Activated T-helper 1 cell treated with anti-CD3 and anti-CD28 coated beads, Interleukin-2, amount 50 U/mL, for 16 hours (primary cell): ENCODE measurements around the gene KIRREL3.

Source experiments
- DNase-seq, 2 donors: peaks; one replicate each; pipeline ENCODE4 v3.0.0-alpha.2; 2020; ENCODE audit warnings: low read depth in 1 of 2, low spot score in 1 of 2

Gene KIRREL3

DNA sequence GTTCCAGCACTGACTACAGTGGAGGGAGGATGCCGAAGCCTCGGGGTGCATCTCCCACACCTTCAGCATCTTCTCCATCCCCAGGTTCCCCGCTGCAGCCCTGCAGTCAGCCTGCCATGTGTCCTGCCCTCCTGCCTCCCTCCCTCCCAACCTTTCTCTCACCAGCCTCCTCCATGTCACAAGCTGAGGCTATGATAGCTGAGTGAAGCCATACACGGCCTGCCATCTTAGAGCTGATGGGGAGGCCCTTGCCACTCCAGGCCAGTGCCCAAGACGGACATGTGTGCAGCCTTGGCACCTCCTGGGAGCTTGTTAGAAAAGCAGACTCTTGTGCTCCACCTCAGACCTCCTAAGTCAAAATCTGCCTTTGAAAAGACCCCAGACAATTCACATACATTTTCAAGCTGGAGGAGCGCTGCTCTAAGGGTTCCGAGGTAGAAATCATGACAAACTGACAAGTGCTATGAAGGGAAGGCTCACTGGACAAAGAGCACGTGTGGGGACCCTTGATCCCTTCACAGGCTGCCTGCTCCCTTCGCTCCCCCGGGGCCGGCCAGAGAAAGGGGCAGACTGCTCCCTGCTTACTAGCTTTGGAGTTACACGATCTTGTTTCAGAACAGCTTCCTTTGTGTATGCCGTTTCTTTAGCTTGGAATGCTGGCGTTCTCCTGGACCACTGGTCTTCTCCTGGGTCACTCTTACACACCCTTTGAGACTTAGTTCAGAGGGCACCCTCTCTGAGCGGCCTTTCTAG, 521.2 kb downstream of the KIRREL3 start:
- DNase-seq: no peak

DNA sequence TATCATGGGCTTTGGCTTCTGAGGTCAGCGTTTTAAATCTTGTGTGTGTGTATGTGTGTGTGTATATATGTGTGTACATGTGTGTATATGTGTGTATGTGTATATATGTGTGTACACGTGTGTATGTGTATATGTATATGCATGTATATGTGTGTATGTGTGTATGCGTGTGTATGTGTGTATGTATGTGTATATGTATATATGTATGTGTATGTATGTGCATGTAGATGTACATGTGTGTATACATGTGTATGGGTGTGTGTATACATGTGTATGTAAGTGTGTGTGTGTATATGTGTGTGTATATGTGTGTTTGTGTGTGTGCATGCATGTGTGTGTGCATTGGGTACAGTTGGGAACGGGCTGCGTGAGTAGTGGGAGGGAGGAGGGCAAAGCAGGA, 522.1 kb downstream of the KIRREL3 start:
- no peak for DNase-seq

DNA sequence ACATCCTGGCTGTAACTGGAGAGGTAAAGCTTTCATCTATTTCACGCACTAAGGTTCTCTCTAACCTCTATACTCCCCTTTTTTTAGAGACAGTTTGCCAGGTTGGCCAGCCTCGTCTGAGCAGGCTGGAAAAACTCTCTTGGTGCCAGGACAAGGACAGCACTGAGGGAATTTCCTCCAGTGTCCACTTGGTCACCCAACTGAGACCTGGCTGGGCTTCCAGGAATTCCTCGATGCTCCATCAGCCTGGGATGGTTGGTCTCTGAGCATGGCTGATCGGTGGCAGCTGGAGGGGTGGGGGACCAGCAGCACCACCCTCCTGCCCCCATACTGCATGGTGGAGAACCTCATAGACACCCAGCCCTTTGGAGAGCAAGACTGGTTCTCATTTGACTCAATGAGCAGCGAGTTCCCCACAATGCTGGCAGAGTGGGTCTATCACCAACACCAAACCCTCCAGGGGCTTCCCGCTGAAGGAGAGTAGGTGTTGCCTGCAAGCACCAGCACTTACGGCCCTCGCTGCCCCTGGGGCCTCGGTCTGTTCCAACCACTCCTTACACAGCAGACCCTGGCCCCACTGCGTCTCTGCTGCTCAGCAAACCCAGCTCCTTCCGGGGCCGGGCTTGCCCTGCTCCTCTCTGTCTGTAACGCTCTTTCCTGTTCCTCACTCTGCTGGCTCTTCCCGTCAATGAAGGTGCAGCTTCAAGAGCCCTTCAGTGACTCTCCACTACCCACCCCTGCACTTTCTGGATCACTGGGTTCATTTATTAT, 522.9 kb downstream of the KIRREL3 start:
- DNase-seq: no peak

DNA sequence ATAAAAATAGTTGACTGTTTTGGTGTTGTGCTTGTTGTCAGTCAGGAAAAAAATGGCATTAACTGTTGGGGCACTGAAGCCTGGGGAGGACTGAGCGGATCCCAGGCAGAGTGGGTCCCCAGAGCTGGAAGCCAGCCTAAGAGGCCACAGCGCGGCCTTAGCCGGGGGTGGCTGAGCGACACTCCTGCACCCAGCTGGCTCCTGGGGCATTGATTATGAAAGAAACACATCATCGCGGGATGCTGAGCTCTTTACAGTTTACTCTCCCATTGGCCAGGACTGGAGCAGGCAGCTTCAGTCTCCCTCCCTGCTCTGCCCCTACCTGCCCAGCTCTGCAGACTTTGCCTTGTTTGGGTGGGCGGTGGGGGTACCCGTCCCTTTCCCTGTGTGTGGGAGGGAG, 523.6 kb downstream of the KIRREL3 start:
- DNase-seq: no peak

DNA sequence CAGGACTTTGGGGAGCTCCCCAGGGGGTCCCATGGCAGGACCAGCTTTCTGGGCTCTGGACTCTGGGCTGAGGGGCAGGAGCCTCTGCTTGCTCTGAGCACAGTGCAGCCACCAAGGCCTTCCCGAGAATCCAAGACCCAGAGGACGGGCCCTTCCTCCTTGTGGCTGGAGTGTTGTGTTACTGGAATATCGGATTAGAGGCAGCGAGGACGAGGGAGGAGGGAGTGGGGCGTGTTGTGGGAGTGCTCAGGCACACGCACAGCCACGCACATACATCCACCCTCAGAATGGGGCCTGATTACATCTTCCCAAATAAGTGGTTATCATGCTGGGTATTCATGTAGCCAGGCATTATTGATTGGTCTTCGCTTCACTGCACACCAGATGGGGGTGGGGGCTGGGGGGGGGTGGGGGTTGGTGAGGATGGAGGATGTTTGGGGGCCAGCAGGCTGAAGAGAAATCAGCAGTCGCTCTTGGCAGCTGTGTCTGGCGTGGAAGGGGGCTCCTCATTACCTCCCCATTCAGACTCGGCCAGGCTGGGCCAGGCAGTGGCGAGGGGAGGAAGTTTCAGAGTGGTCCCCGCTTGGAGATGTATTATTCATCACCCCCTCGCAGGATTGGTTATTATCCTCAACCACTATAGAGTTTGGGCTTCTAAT, 524.2 kb downstream of the KIRREL3 start:
- no peak for DNase-seq

DNA sequence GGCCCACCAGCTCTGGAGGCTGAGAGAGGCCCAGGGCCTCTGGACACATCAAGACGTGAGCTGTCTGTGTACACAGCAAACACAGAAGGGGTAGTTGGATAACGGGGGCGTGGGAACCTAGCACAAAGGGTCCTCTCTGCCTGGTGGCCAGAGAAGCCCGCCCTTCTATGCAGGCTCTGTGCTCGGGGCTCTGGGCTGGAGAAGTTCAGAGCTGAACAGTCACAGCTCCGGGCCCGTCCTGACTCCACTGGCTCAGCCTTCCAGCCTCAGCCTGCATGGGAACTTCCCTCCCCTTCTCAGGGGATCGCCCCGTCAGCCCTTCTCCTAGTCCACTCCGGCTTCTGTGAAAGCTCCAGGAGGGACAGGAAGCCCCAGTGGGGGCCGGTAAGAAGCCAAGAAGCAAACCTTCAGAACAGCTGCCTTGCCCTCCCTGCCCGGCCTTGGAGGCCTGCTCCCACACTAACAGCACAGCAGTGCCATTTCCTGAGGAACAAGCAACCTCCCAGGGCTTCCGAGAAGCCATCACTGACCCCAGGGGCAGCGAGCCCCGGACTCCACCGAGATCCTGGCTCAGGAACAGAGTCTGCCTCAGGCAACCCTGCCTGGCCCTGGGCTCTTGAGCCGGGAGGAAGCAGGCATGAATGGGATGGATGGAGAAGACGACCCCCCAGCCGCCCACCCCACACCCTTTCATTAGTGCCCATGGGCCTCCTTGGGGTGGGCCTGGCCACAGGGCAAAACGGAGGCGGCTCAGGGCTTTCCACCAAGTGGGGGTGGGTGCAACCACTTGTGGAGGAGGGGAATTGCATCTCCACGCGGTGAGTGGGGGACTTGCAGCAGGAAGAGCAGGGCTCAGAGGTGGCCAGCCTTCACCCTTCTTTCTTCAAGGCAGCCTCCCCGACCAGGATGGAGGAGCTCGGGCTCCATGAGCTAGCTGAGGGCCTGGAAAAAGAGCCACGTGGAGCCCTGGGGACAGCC, 525.3 kb downstream of the KIRREL3 start:
- DNase-seq: no peak

DNA sequence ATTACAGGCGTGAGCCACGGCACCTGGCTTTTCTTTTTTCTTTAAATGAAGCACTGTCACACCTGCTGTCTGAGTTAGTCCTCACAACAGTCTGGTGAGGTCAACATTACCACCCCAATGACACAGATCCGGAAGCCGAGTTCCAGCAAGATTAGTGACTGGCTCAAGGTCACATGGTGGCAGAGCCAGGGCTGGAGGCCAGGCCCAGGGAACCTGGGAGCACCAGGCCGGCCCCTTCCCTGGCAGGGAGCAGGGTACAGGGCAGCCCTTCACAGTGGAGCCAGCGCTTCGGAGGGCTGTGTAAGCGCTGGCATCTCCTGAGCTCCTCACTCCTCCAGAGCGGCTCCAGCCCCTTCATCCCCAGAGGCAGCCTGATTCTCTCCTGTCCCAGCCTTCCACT, 526.4 kb downstream of the KIRREL3 start:
- DNase-seq: no peak

DNA sequence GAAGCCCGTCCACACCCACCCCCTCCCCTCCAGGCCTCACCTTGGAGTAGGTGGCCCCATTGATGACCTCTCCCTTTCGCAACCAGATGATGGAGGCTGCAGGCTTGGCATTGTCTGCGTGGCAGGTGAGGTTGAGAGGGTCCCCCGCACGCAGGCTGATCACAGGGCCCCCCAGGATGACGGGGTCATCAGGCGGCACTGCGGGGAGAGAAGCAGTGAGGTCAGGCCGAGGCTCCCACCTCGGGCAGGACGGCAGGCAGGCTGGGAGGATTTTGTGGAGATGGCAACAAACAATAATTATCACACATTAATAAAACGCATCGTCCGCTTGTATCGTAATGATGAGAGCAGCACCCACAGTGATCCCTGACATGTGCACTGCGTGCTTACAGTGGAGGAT, 527.3 kb downstream of the KIRREL3 start:
- DNase-seq: no peak

DNA sequence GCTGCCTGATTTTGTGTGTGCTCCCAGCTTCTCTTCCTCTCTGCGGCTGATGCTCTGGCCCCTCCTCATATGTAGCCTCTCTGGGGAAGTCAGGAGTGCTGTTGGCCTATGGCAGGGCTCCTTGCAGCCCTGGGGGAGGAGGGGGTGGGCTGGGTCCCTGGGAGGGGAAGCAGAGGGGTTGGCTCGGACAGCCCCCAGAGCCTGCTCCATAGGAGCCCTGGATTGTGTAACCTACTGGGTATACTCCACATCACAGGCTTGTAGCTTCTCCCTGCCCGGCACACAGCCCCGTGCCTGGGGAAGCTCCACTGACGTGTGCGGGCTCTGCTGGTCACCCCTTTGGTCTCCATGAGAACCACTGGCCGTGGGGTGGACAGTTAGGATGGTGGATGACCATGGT, 531.3 kb downstream of the KIRREL3 start:
- no peak for DNase-seq

DNA sequence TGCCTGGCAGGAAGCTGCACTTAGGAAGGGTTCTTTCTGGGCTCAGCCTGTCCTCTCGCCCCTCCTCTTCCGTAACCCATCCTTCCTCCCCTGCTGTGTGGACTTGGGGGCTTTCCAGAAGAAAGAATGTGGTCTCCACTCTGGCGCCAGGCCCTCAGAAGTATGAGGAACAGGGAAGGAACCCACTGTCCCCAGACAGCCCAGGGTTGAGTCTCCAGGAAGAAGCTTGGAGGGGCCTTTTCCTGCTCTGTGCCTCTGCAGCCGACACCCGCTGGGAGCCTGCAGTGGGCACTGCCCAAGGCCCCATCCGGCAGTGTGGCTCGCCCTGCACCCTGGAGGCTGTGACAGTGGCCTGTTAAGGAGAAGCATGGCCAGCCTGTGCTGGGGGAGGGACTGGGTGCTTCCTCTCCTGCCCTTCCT, 532.5 kb downstream of the KIRREL3 start:
- no peak for DNase-seq

DNA sequence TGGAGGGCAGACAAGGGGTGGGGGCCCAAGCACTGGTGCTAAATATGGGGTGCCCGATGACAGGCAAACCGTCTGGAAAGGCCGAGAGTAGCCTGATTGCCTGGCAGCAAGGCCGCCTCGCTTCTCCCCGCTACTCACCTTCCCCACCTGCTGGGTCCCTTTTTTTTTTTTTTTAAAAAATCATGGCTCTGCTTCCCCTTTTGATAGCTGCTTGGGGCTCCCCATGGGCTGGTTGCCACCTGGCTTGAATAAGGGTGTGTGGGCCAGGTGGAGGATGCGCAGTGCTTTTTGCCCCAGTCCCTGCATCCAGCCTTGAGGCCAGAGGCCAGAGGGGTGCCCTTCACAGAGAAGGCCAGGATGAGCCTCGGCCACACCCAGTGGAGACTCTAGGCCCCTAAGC, 533.1 kb downstream of the KIRREL3 start:
- DNase-seq: no peak

DNA sequence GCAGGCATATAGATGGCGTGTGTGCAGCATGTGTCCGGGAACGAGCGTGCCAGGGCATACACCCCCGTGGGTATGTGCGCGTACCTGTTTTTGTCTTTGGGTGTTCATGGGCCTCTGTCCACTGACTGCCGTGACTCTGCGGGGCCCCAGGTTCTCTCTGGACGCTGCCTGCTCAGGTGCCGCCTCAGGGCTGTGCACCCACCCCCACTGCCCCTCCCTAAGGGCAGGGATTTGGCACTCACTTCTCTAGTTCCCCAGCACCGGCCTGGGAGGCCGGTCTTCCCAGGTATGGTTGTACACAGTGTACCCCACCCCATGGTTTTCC, 533.6 kb downstream of the KIRREL3 start:
- DNase-seq: no peak

DNA sequence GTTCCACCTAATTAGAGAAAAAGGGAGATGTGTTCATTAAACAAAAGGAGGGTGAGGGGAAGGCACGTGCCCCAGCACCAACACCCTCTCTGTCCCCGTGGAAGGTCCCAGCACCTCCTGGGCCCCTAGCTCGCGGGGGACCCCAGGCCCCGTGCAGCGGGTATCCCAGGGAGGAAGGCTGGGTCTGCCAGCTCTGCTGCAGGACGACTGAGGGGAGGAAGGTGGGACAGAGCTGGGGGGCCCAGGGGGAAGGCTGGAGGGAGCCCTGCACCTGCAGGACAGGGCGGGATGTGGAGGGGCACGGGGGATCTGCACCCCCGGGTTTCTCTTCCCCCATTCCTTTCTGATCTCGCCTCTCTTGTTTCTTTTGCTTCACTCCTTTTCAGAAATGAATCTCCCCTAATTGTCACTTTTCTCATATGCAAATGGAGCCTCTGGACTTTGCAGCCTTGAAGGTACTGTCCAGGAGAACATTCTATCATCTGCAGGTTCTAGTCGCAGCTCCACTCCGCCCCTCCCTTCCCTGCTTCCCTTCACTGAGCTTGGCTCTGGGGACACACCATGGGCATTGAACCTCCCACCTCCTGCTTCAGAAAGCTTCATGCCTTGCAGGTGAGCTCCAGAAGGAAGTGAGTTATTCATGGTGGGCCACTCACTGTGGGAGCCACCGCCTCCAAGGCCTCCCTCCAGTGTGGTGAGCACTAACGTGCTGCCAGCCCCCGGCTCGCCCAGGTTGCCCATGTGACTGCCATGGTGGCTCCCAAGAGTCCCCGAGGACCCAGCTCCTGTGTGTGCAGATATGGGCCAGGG, 534.1 kb downstream of the KIRREL3 start:
- no peak for DNase-seq

DNA sequence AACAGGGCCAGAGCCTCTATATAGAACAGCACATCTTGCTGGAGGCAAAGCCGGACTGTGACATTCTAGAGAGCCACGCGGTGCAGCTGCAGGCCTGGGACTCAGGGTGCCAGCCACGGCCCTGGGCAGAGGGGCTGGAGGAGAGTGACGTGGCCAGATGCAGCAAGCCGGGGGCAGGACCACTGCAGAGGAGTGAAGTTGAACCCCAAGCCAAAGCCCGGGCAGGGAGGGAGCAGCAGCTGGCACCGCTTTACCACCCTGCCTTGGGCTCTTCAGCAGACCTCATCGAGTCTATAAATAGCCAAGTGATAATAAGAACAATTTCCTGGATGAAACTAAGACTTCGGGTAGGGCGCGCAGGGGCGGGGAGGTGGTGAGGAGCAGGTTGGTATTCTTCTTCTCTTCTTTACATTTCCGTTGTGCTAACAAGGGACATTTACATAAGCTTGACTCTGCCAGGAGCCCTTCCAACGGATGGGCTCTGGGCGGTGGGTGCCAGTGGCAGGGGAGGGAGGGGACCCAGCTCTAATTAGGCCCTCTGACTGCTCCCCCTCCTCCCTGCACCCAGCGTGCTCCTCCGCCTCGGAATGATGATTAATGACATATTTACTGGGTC, 534.9 kb downstream of the KIRREL3 start:
- no peak for DNase-seq

DNA sequence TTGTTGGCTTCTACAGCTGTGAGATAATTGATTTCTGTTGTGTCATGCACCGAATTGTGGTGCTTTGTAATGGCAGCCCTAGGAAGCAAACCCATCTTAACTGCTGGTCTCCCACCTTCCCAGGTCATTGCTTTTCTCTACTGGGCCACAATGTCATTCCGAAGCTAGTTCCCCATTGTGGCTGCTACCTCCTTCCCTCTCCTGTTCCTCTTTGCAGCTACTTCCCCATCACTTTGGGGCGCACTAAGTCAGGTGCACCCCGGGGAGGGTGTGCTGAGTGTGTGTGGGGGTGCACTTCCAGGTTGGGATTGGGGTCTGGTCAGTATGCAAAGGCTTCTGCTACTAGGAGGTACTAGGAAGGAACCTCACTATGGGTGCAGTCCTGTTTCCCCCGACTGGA, 535.8 kb downstream of the KIRREL3 start:
- DNase-seq: no peak

DNA sequence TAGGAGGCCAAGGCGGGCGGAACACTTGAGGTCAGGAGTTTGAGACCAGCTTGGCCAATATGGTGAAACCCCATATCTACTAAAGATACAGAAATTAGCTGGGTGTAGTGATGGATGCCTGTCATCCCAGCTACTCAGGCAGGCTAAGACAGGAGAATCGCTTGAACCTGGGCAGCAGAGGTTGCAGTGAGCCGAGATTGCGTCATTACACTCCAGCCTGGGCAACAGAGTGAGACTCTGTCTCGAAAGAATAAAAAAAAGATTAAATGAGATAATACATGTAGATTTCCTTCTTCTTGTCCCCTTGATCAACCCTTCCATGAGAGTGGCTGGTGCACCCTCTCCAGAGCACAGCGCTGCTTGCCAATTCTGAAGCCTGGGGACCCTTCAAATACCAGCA, 538.1 kb downstream of the KIRREL3 start:
- DNase-seq: no peak

DNA sequence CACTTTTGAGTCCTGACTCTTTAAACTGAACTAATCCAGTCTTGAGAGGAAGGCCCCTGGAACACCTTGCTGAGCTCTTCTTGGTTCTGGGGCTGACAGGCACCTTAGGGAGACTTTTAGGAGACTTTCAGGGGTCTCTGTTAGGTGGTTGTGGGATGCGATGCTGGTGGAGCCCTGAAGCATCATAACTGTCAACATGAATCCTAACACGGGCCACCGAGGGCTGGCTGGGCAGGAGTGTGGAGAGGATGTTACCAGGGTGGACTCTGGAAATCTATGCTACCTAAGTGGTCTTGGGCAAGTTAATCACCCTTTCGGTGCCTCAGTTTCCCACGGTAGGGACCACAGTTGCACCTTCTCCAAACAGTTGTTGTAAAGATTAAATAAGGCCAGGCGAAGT, 538.6 kb downstream of the KIRREL3 start:
- no peak for DNase-seq

DNA sequence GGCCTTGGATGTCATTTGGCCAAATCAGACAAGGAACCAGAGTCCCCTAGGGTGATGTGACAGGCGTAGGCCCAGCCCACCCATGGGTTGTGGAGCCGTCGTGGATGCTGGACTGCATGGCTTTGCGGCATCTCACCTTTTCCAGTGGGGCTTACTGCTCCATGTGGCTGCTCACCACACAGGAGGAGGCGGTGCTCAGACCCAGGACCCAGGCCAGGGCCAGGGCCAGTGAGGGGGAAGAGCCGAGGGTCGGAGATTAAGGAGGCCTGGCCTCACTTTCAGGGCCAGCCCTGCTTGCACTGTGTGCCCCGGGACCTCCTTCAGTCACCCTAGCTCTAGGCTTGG, 539.5 kb downstream of the KIRREL3 start:
- DNase-seq: no peak

DNA sequence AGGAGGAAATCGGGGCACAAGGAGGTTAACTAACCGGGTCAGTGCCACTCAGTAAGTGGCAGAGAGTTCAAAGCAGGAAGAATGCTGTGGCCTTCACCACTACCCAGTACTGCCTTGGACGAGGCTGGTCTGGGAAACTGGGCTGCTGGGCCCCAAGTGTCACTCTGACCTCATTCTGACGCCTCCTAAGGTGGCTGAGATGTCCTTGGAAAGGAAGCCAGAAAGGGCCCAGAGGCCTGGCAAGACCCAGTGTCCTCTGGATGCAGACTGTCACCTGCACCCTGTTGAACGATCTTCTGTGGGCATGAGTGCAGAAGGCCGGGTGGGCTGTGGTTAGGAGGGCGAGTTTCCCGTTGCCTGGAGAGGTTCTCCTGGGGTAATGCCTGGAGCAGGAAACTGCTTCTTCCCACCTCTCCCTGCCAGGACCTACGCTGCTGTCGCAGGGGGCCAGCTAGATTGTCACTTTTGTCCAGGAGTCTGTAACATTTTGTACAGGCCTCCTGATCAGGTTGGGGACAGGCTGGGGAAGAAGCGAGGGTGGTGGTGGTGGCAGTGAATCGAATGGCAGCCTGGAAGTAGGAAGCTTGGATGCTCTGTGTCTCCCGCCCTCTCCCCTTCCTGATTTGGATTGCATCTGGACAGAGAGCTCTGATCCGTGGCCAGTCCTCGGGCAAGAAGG, 540.0 kb downstream of the KIRREL3 start:
- no peak for DNase-seq
